Lung (tissue), 12 donors: Measurements from ENCODE around the gene MAPK4. TPM values are rescaled to one million over a fixed set of nuclear protein-coding genes. Genes with fewer than 3 reads are reported as not detected.
A peak's percentile ranks its signal among the peaks of the same experiment; 100 is the strongest.
"Not testable (repeated sequence)": the region's sequence is repeated elsewhere in the genome, so short reads cannot be mapped to it uniquely, and the experiment has no call there.

Source experiments
- ATAC-seq: fragments of 200-7000 bp; cut with Tn5 transposase; one replicate; pipeline ENCODE4 v1.9.1; 2020; ENCODE audit warnings: moderate number of reproducible peaks; ENCODE audit not compliant: insufficient read depth, low FRiP score
- DNase-seq, 3 donors: peaks; one replicate each; pipeline ENCODE4 v3.0.0-alpha.2; 2013 to 2017
- H3K27ac ChIP-seq, 2 donors: one replicate each; pipeline ENCODE4 v1.5.1; 2013; ENCODE audit warnings: mild to moderate bottlenecking in 2 of 2, moderate library complexity in 2 of 2, control low read depth in 1 of 2, inconsistent platforms in 1 of 2, low read depth in 1 of 2, low read length in 1 of 2
- H3K27me3 ChIP-seq, 3 donors: one replicate each; pipeline ENCODE4 v1.5.1; 2013; ENCODE audit warnings: low read length in 2 of 3; ENCODE audit not compliant: control insufficient read depth in 3 of 3, insufficient read depth in 3 of 3
- H3K36me3 ChIP-seq, 4 donors: one replicate each; pipeline ENCODE4 v1.5.1; 2013; ENCODE audit warnings: low read length in 4 of 4, mild to moderate bottlenecking in 1 of 4, moderate library complexity in 1 of 4; ENCODE audit not compliant: control insufficient read depth in 4 of 4, insufficient read depth in 4 of 4
- H3K4me1 ChIP-seq, 5 donors: one replicate each; pipeline ENCODE4 v1.5.1; 2013; ENCODE audit warnings: low read length in 5 of 5, mild to moderate bottlenecking in 2 of 5, moderate library complexity in 1 of 5; ENCODE audit not compliant: control insufficient read depth in 5 of 5, insufficient read depth in 5 of 5
- H3K4me3 ChIP-seq: one replicate; pipeline ENCODE4 v1.5.1; 2013; ENCODE audit warnings: mild to moderate bottlenecking, control low read depth, moderate library complexity
- H3K9ac ChIP-seq, 2 donors: one replicate each; pipeline ENCODE4 v1.5.1; 2013; ENCODE audit warnings: low read length in 2 of 2, control low read depth in 1 of 2; ENCODE audit not compliant: insufficient read depth in 1 of 2
- H3K9me3 ChIP-seq, 4 donors: one replicate each; pipeline ENCODE4 v1.5.1; 2013; ENCODE audit warnings: low read length in 3 of 4, mild to moderate bottlenecking in 1 of 4, moderate library complexity in 1 of 4; ENCODE audit not compliant: control insufficient read depth in 4 of 4, insufficient read depth in 3 of 4
- WGBS, 2 donors: extraction: QIAGEN DNeasy Blood & Tissue Kit; methylation state at CpG; one replicate each; pipeline ENCODE4 v1.1.7; 2013; 5-methylcytosine and 5-hydroxymethylcytosine counted together
- polyA plus RNA-seq, 2 donors: library from polyadenylated mRNA; stranded (reverse); fragments of 200-250 nt; gene quantifications; one replicate each; pipeline ENCODE4 v1.2.1, GENCODE V29; 2013
- total RNA-seq, 2 donors: library from RNA; depleted of rRNA in 1 of 2; stranded (reverse); fragments of >200 nt in 1 of 2; gene quantifications; one replicate each; pipeline ENCODE4 v1.2.1, GENCODE V29; 2014 to 2021
- TF ChIP-seq, protein P1 (sequence below): IDR thresholded peaks from 2 replicates; pipeline ENCODE4 v1.5.1; 2012; ENCODE audit warnings: mild to moderate bottlenecking; ENCODE audit errors: control extremely low read depth, extremely low read depth
- donor health status: control.
- donor health status: control.
- donor health status: Bipolar disorder and iron deficiency.
- donor health status: healthy.
- donor health status: DM: yes; HTN: yes; CAD: no.

The MAPK4 gene
- total and polyA plus RNA-seq, 4 donors, result 1.8 to 10.7 (median 3.9) TPM

DNA sequence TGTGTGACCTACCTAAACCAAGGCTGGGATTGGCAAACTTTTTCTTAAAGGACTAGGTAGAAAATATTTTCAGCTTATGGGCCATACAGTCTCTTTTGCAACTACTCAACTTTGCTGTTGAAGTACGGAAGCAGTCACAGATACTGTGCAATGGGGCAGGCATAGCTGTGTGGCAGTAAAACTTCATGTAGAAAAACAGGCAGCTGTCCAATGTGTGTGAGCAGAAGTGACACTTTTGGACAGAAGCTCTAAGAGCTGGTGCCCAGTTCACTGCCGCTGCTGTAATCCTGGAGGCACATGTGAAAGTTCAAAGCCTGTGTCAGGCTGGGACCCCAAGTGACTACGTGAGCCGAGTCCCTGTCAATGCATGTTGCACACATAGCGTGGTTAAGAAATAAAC lies 46.7 kb downstream of the MAPK4 start:
- H3K9ac ChIP-seq, result no peak overlapping the region
- H3K27ac ChIP-seq, result no peak overlapping the region
- peaks cover 0 to 3% (median 0%) of the 10 kb centered on the region in 5 donors for H3K4me1 ChIP-seq
- H3K9me3 ChIP-seq, result no peaks in the 10 kb centered on the region
- no peaks in the 10 kb centered on the region for H3K36me3 ChIP-seq
- 78 to 81% methylated on average over 5 of the region's 5 CpGs for WGBS, 2 donors
- H3K27me3 ChIP-seq, result no peaks in the 10 kb centered on the region
- TF ChIP-seq, protein P1, sequence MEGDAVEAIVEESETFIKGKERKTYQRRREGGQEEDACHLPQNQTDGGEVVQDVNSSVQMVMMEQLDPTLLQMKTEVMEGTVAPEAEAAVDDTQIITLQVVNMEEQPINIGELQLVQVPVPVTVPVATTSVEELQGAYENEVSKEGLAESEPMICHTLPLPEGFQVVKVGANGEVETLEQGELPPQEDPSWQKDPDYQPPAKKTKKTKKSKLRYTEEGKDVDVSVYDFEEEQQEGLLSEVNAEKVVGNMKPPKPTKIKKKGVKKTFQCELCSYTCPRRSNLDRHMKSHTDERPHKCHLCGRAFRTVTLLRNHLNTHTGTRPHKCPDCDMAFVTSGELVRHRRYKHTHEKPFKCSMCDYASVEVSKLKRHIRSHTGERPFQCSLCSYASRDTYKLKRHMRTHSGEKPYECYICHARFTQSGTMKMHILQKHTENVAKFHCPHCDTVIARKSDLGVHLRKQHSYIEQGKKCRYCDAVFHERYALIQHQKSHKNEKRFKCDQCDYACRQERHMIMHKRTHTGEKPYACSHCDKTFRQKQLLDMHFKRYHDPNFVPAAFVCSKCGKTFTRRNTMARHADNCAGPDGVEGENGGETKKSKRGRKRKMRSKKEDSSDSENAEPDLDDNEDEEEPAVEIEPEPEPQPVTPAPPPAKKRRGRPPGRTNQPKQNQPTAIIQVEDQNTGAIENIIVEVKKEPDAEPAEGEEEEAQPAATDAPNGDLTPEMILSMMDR, result no peak
- no peak overlapping the region for H3K4me3 ChIP-seq
- peak in 2 of 3 donors; percentile 16 to 66 for DNase-seq
- ATAC-seq, result no peak

DNA sequence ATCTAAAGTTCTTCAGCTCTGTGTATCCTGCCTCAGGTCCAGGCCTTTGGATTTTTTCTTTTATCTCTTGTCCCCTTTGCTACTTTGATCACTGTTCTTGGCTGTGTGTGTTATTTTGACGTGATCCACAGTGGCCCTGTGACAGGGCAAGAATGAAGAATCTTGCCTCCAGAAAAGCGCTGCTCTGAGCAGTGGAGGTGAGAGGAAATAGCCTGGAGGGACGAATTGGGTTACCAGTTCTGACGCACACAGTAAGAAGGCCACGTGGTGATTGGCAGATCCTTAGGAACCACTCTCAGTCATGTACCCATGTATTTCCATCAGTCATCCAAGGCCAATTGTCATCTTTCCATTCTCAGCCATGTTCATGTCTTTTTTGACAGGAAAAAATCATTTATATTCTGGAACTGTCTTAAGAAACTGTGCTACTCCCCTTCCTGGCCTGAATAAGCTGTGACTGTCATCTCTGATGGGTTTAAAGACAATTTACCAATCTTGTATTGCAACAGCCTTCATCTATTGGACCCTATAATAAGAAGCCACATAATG lies 47.6 kb downstream of the MAPK4 start:
- no peaks in the 10 kb centered on the region for H3K27me3 ChIP-seq
- H3K4me1 ChIP-seq, result peaks cover 0 to 3% (median 0%) of the 10 kb centered on the region in 5 donors
- DNase-seq (no peak), ATAC-seq (no peak)
- 75 to 77% methylated on average over 5 of the region's 5 CpGs for WGBS, 2 donors
- no peak overlapping the region for H3K9ac ChIP-seq
- no peak overlapping the region for H3K27ac ChIP-seq
- TF ChIP-seq, protein P1, result no peak
- no peak overlapping the region for H3K4me3 ChIP-seq
- no peaks in the 10 kb centered on the region for H3K36me3 ChIP-seq
- H3K9me3 ChIP-seq, result no peaks in the 10 kb centered on the region

DNA sequence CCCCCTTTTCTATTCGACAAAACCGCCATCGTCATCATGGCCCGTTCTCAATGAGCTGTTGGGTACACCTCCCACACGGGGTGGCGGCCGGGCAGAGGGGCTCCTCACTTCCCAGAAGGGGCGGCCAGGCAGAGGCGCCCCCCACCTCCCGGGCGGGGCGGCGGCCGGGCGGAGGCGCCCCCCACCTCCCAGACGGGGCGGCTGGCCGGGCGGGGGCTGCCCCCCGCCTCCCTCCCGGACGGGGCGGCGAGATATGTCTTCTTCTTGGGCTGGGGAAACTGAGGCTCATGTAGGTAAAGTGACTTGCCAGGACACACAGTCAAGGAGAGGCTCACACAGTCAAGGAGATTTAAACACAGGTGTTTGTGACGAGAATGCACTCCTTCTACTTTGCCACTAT lies 49.3 kb downstream of the MAPK4 start:
- not testable (repeated sequence) for H3K4me3 ChIP-seq, H3K4me1 ChIP-seq, ATAC-seq, H3K9ac ChIP-seq, H3K27me3 ChIP-seq, H3K9me3 ChIP-seq, H3K27ac ChIP-seq, DNase-seq, H3K36me3 ChIP-seq
- 90 to 94% methylated on average over 19 to 26 of the region's 26 CpGs for WGBS, 2 donors

DNA sequence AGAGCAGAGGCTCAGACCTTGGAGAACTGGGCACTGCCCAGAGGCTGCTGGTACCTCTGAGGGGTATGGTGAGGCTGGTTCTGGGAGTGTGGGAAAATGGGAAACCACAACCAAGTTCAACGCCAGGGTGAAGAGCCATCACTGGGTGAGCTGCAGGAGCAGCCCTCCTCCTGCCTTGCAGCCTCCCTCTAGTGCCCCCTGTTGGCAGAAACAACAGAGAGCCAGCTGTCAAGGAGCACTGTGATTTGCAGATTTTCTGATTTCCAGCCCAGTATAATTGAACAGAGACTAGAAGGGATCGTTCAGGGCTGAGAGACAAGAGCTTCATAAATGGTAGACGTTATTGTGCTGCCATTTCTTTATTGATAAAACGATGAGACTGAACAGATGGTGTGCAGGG lies 50.5 kb downstream of the MAPK4 start:
- no peak overlapping the region for H3K27ac ChIP-seq
- TF ChIP-seq, protein P1, result no peak
- H3K9me3 ChIP-seq, result peaks cover 0 to 7% (median 1%) of the 10 kb centered on the region in 4 donors
- H3K27me3 ChIP-seq, result no peaks in the 10 kb centered on the region
- no peaks in the 10 kb centered on the region for H3K36me3 ChIP-seq
- peaks cover 0 to 6% (median 0%) of the 10 kb centered on the region in 5 donors for H3K4me1 ChIP-seq
- no peak overlapping the region for H3K9ac ChIP-seq
- no peak overlapping the region for H3K4me3 ChIP-seq
- WGBS, 2 donors, result 82 to 86% methylated on average over 4 of the region's 4 CpGs
- DNase-seq (no peak), ATAC-seq (no peak)
